ENCODE measurements around the gene HK1. TPM values are rescaled to one million over a fixed set of nuclear protein-coding genes. Genes with fewer than 3 reads are reported as not detected.

The HK1 gene
- total and polyA plus RNA-seq, 2 of the 13 experiments (the other 11 are each of a cell fraction or from before 2014, with no cell fraction given) = 0.29 to 1.5 TPM

GRCh38 chr10:69408318-69409175 lies 130.3 kb downstream of the HK1 start (continued):
- TF ChIP-seq BRF2 (CRISPR knock-in tag; IDR thresholded peaks at IDR 0.05) (no peak), REL (CRISPR knock-in tag; conservative IDR thresholded peaks at IDR 0.05) (no peak), ZNF317 (CRISPR knock-in tag; IDR thresholded peaks at IDR 0.05) (no peak), PRDM4 (CRISPR knock-in tag; IDR thresholded peaks at IDR 0.05; ENCODE audit: borderline replicate concordance) (no peak), KLF12 (CRISPR knock-in tag; IDR thresholded peaks at IDR 0.05; ENCODE audit: borderline replicate concordance) (peak; percentile 86; the same call in 1 of the 2 replicates), IRF2 (CRISPR knock-in tag; IDR thresholded peaks at IDR 0.05) (0 out of 2 replicates have a peak, but pooled peaks have one; percentile 12), ZBTB10 (CRISPR knock-in tag; IDR thresholded peaks at IDR 0.05; ENCODE audit: borderline replicate concordance) (no peak), ZNF788 (CRISPR knock-in tag; IDR thresholded peaks at IDR 0.05; ENCODE audit: borderline replicate concordance) (peak; percentile 51; the same call in 1 of the 2 replicates), NR3C1 (CRISPR knock-in tag; IDR thresholded peaks at IDR 0.05) (no peak), ZSCAN30 (CRISPR knock-in tag; IDR thresholded peaks at IDR 0.05) (no peak), ARID5B (CRISPR knock-in tag; IDR thresholded peaks at IDR 0.05) (peak; percentile 9; the same call in 1 of the 2 replicates), REPIN1 (CRISPR knock-in tag; IDR thresholded peaks at IDR 0.05; ENCODE audit: borderline replicate concordance, low read depth) (0 out of 2 replicates have a peak, but pooled peaks have one; percentile 26), BORCS8-MEF2B (CRISPR knock-in tag; IDR thresholded peaks at IDR 0.05) (peak; percentile 52; the same call in 1 of the 2 replicates), ZNF331 (CRISPR knock-in tag; IDR thresholded peaks at IDR 0.05) (peak; percentile 24; the same call in 1 of the 2 replicates), ZGPAT (CRISPR knock-in tag; IDR thresholded peaks at IDR 0.05) (peak; percentile 41; the same call in 1 of the 2 replicates), ZC3H4 (CRISPR knock-in tag; IDR thresholded peaks at IDR 0.05; ENCODE audit: borderline replicate concordance) (no peak)

All from HepG2 (cell line).